Stomach (tissue), 9 donors: ENCODE results near the gene SPTLC1. TPM values are rescaled to one million over a fixed set of nuclear protein-coding genes. Genes with fewer than 3 reads are reported as not detected.
"Not testable (repeated sequence)": the region's sequence is repeated elsewhere in the genome, so short reads cannot be mapped to it uniquely, and the experiment has no call there.

Experiments used
- DNase-seq, 2 donors: peaks; one replicate each; pipeline versions ENCODE4 v3.0.0 to v3.0.0-alpha.2; 2013 to 2019
- H3K27ac ChIP-seq, 5 donors: fragments of 200-600 bp in 4 of 5; sonication (generic) in 4 of 5; one replicate each; pipeline ENCODE4 v1.5.1; 2013 to 2019; ENCODE audit warnings: mild to moderate bottlenecking in 1 of 5, moderate library complexity in 1 of 5
- H3K27me3 ChIP-seq, 3 donors: fragments of 200-600 bp; sonication (generic); one replicate each; pipeline ENCODE4 v1.5.1; 2017 to 2019; ENCODE audit warnings: mixed run types in 1 of 3
- H3K36me3 ChIP-seq, 4 donors: fragments of 200-600 bp; sonication (generic); 1 replicate in 3 of 4; 2 replicates in 1 of 4; pipeline ENCODE4 v1.5.1; 2016 to 2019
- H3K4me1 ChIP-seq, 4 donors: fragments of 200-600 bp; sonication (generic); one replicate each; pipeline ENCODE4 v1.5.1; 2016 to 2019
- H3K4me3 ChIP-seq, 4 donors: fragments of 200-600 bp; sonication (generic) in 3 of 4; one replicate each; pipeline ENCODE4 v1.5.1; 2016 to 2019; ENCODE audit warnings: mild to moderate bottlenecking in 1 of 4
- H3K9me3 ChIP-seq, 4 donors: fragments of 200-600 bp; sonication (generic); one replicate each; pipeline ENCODE4 v1.5.1; 2016 to 2019
- CTCF ChIP-seq, 7 experiments: fragments of 450-650 bp in 4 of 7; fragments of 200-600 bp in 3 of 7; sonication (generic) in 3 of 7; IDR thresholded peaks; one replicate each; pipeline ENCODE4 v1.5.1; 2016 to 2019; ENCODE audit warnings: antibody characterized with exemption in 7 of 7, control low read depth in 2 of 7, mild to moderate bottlenecking in 1 of 7
- EP300 ChIP-seq: sonication (generic); formaldehyde crosslinking; IDR thresholded peaks from one replicate; pipeline ENCODE4 v1.6.1; 2017; ENCODE audit warnings: antibody characterized with exemption
- POLR2A ChIP-seq, 4 donors: fragments of 450-650 bp; IDR thresholded peaks; one replicate each; pipeline ENCODE4 v1.6.1; 2016; ENCODE audit warnings: antibody characterized with exemption in 4 of 4, control low read depth in 2 of 4, mild to moderate bottlenecking in 1 of 4, moderate library complexity in 1 of 4
- POLR2AphosphoS5 ChIP-seq, 3 donors: sonication (generic); formaldehyde crosslinking; IDR thresholded peaks; one replicate each; pipeline ENCODE4 v1.6.1; 2016; ENCODE audit warnings: antibody characterized with exemption in 3 of 3
- WGBS, 5 donors: extraction: QIAGEN DNeasy Blood & Tissue Kit in 3 of 5; methylation state at CpG; one replicate each; pipeline versions ENCODE4 v1.1.5 to v1.1.7; 2013 to 2018; 5-methylcytosine and 5-hydroxymethylcytosine counted together
- intact Hi-C: fragments of 100-400 bp; cut with DNase I; formaldehyde crosslinking; loops from one replicate; pipeline ENCODE4 v1.15.1; 2023; ENCODE audit warnings: low total_unique reads
- polyA plus RNA-seq, 3 donors: library from polyadenylated mRNA; stranded (reverse); fragments of 200-250 nt; gene quantifications; one replicate each; pipeline ENCODE4 v1.2.3, GENCODE V29; 2013
- total RNA-seq, 5 donors: library from RNA; depleted of rRNA; stranded (reverse); fragments of >200 nt; gene quantifications; one replicate each; pipeline versions ENCODE4 v1.1.0 to v1.2.3, GENCODE V29; 2014 to 2016
- donor health status: healthy with polysubstance abuse.
- donor health status: Bipolar disorder and iron deficiency.
- donor health status: healthy.

SPTLC1 gene
- total and polyA plus RNA-seq, 8 donors = 14.4 to 157 (median 49.2) TPM

DNA sequence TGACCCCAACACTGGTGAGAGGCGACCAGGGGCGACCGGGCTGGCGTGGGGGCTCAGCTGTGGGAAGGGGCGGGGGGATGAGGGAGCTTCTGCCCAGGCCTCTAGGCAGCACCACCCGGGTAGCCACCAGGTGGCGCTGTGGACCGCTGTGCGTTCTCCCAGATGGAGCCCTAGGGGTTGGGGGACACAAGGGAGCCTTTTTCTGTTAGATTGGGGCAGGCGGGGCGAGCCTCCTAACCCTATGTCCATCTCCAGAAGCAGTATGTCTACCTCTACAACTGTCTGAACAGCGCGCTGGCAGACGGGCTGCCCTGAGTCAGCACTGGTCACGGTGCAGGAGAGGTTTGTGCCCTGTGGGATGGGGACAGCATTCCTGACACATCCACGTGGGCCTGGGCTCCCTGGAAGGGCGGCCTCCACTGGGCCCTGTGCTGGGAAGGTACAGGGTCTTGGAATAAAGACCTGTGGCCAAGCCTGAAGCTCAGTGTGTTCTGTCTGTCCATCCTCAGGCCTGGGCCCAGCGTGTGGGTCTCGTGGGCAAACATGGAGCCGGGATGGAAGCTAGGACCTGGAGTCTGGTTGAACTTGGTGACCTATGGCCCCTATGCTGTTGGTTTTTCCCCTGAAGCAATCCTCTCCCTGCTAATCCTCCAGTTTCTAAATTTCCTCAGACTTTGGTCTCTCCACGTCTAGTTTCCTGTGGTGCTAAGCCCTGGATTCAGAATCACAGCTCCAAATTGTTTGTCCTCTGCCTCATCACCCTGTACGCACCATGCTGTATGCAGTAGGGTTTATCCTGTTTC, 23.1 kb upstream of the SPTLC1 start:
- no peak overlapping the region for H3K4me3 ChIP-seq

DNA sequence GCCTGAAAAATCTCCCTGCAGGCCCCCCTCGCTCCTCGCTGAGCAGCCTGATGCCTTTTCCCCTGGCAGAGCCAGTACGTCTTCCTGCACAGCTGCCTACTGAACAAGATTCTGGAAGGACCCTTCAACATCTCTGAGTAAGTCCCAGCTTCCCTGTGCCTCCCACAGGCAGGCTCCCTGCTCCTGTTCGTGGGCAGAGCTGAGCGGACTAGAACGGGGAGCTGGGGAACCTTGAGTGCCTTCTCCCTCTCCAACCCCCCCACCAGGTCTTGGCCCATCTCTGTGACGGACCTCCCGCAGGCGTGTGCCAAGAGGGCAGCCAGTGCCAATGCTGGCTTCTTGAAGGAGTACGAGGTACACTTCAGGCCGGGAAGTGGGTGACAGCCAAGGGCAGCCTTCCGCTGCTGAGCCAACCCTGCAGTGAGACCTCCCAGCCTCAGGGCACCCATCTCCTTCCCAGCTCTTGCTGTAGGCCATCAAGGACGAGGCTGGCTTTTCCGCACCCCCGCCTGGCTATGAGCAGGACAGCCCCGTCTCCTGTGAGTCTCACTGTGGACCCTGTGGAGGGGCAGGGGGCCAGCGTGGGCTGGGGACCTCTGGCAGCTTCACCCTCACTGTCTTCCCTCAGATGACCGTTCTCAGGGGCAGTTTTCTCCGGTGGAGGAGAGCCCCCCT, 21.1 kb upstream of the SPTLC1 start:
- TF ChIP-seq EP300 = no peak
- TF ChIP-seq POLR2A (IDR thresholded peaks at IDR 0.05) = no peak
- no peak for TF ChIP-seq CTCF (IDR thresholded peaks at IDR 0.05)
- no peak for TF ChIP-seq POLR2AphosphoS5 (IDR thresholded peaks at IDR 0.05)
- WGBS, 5 donors = 64 to 82% (median 73%) methylated on average over 7 to 19 of the region's 19 CpGs
- H3K36me3 ChIP-seq = no peaks in the 10 kb centered on the region
- peaks cover under 1 to 44% (median 4%) of the 10 kb centered on the region in 3 donors for H3K27me3 ChIP-seq
- no peak overlapping the region for H3K4me3 ChIP-seq
- intact Hi-C loops = loop anchor here (5.0 to 10.0 kb wide), 2 partner anchors 158 to 496 kb away; partner anchors contain the start of gene IARS1
- H3K9me3 ChIP-seq = no peaks in the 10 kb centered on the region
- H3K27ac ChIP-seq = no peak overlapping the region
- H3K4me1 ChIP-seq = peaks cover 19 to 33% (median 30%) of the 10 kb centered on the region in 4 donors
- no peak for DNase-seq

More for the DNA sequence above, 23.1 kb upstream of the SPTLC1 start:
- peaks cover 21 to 38% (median 34%) of the 10 kb centered on the region in 4 donors for H3K4me1 ChIP-seq
- peaks cover 4 to 50% (median 11%) of the 10 kb centered on the region in 3 donors for H3K27me3 ChIP-seq
- no peak overlapping the region for H3K27ac ChIP-seq
- intact Hi-C loops = loop anchor here (5.0 to 10.0 kb wide), 2 partner anchors 156 to 494 kb away; partner anchors contain the start of gene IARS1
- H3K36me3 ChIP-seq = no peaks in the 10 kb centered on the region
- 34 to 57% (median 39%) methylated on average over 15 to 22 of the region's 22 CpGs for WGBS, 5 donors
- DNase-seq = peak; percentile 75 to 84
- no peak for TF ChIP-seq POLR2A (IDR thresholded peaks at IDR 0.05)
- peak in 5 of 7 experiments; percentile 53 to 95 (median 87) for TF ChIP-seq CTCF (IDR thresholded peaks at IDR 0.05)
- H3K9me3 ChIP-seq = no peaks in the 10 kb centered on the region

- no peaks in the 10 kb centered on the region for H3K9me3 ChIP-seq
- DNase-seq = no peak
- H3K27me3 ChIP-seq = peaks cover 0 to 36% (median 0%) of the 10 kb centered on the region in 3 donors
- no peak overlapping the region for H3K27ac ChIP-seq
- peaks cover 12 to 25% (median 23%) of the 10 kb centered on the region in 4 donors for H3K4me1 ChIP-seq
- intact Hi-C loops = loop anchor here (5.0 to 10.0 kb wide), 2 partner anchors 159 to 497 kb away; partner anchors contain the start of gene IARS1
- no peak overlapping the region for H3K4me3 ChIP-seq
- H3K36me3 ChIP-seq = no peaks in the 10 kb centered on the region
- TF ChIP-seq EP300 (no peak), POLR2AphosphoS5 (IDR thresholded peaks at IDR 0.05) (no peak), POLR2A (IDR thresholded peaks at IDR 0.05) (no peak), CTCF (IDR thresholded peaks at IDR 0.05) (no peak)
- WGBS, 5 donors = 69 to 83% (median 80%) methylated on average over 7 of the region's 7 CpGs
These were observed 20.4 kb upstream of the SPTLC1 start for GRCh38 chr9:92135576-92135975.

GRCh38 chr9:92133949-92134604, 18.9 kb upstream of the SPTLC1 start:
- H3K27ac ChIP-seq = peak overlapping the region in 1 of 5 donors; percentile 55
- no peak for TF ChIP-seq EP300
- TF ChIP-seq CTCF (IDR thresholded peaks at IDR 0.05) = peak in 5 of 7 experiments; percentile 72 to 95 (median 91)
- TF ChIP-seq POLR2A (IDR thresholded peaks at IDR 0.05) = no peak
- no peak for TF ChIP-seq POLR2AphosphoS5 (IDR thresholded peaks at IDR 0.05)
- WGBS, 5 donors = 3 to 14% (median 7%) methylated on average over 8 to 19 of the region's 19 CpGs

GRCh38 chr9:92132913-92133312, 17.7 kb upstream of the SPTLC1 start:
- not testable (repeated sequence) for H3K4me3 ChIP-seq, DNase-seq, H3K27ac ChIP-seq, H3K36me3 ChIP-seq, H3K9me3 ChIP-seq
- Histone ChIP-seq H3K4me1 (peaks cover 9 to 15% (median 12%) of the 10 kb centered on the region in 4 donors), H3K27me3 (peaks cover 0 to 31% (median 0%) of the 10 kb centered on the region in 3 donors)
- 83 to 94% (median 92%) methylated on average over 1 of the region's 1 CpG; no CpG with 5 or more reads in 1 of the 5 donors for WGBS, 5 donors
- intact Hi-C loops = loop anchor here (10.0 kb wide), 1 partner anchor 162 kb away; the partner anchor contains the start of gene IARS1

More at GRCh38 chr9:92133949-92134604, 18.9 kb upstream of the SPTLC1 start:
- no peaks in the 10 kb centered on the region for H3K9me3 ChIP-seq
- H3K27me3 ChIP-seq = peaks cover 0 to 32% (median 0%) of the 10 kb centered on the region in 3 donors
- H3K36me3 ChIP-seq = no peaks in the 10 kb centered on the region
- H3K4me3 ChIP-seq = peak overlapping the region in 1 of 4 donors; percentile 15
- peak; percentile 82 to 86 for DNase-seq
- H3K4me1 ChIP-seq = peaks cover 9 to 18% (median 16%) of the 10 kb centered on the region in 4 donors
- intact Hi-C loops = loop anchor here (10.0 kb wide), 1 partner anchor 161 kb away; the partner anchor contains the start of gene IARS1
